OCI-LY7 (cell line): ENCODE measurements around the gene HIVEP2.

Experiments used
- EZH2phosphoT487 ChIP-seq: fragments of 200-600 bp; sonication (generic); IDR thresholded peaks from 2 replicates; pipeline ENCODE4 v1.6.1; 2018; ENCODE audit warnings: low read depth, borderline replicate concordance, mild to moderate bottlenecking, mixed run types, antibody characterized with exemption, low read length, moderate library complexity, mixed read lengths
- TF ChIP-seq, protein P1 (sequence below): fragments of 200-600 bp; sonication (generic); conservative IDR thresholded peaks from 2 replicates; pipeline ENCODE4 v1.5.1; 2014; ENCODE audit warnings: mild to moderate bottlenecking, antibody characterized with exemption, low read length, moderate library complexity, mixed read lengths

DNA sequence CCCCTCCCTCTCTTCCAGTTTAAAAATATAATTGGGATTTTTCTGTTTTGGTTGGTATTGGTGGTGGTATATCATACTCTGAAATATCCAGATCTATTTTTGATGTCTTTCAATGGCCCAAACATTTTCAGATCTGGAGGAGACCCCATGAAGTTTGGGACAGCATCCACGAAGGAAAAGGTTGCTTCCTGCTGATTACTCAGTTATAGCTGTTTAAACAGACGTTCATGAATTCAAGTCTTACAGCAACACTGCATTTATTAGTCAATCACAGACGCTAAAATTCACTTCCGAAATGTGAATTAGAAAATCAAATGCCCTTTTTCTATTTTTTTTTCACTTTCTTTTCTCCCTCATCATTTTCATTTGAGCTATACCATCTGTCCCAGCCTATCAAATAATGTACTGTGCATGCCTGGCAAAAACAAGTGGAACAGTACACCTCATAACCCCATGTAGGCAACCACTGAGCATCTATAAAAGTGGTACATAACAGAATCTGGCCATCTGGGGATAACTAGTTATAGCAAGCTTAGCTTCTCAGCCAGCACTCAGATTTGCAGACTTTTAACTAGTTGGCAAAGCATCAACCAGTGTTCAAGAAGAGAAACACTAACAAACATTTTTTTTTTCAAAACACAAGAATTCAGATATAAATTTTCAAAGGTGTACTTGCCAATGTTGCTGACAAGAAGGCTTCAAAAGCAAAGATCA is 124.5 kb downstream of the HIVEP2 start:
- TF ChIP-seq, protein P1, sequence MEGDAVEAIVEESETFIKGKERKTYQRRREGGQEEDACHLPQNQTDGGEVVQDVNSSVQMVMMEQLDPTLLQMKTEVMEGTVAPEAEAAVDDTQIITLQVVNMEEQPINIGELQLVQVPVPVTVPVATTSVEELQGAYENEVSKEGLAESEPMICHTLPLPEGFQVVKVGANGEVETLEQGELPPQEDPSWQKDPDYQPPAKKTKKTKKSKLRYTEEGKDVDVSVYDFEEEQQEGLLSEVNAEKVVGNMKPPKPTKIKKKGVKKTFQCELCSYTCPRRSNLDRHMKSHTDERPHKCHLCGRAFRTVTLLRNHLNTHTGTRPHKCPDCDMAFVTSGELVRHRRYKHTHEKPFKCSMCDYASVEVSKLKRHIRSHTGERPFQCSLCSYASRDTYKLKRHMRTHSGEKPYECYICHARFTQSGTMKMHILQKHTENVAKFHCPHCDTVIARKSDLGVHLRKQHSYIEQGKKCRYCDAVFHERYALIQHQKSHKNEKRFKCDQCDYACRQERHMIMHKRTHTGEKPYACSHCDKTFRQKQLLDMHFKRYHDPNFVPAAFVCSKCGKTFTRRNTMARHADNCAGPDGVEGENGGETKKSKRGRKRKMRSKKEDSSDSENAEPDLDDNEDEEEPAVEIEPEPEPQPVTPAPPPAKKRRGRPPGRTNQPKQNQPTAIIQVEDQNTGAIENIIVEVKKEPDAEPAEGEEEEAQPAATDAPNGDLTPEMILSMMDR = no peak
- no peak for TF ChIP-seq EZH2phosphoT487
